RWPE1 (cell line): ENCODE results near the gene ZFPL1.

ENCODE experiments used
- CTCF ChIA-PET: fragments of 350-600 bp; sonication (Branson Sonifier 250); formaldehyde crosslinking; extraction: SDS; loops from one replicate; lab custom pipeline; 2021; lab: Yijun Ruan, JAX
- POLR2A ChIA-PET: fragments of 400-600 bp; formaldehyde crosslinking; extraction: SDS; loops from one replicate; lab custom pipeline; 2020; ENCODE audit warnings: antibody characterized with exemption; ENCODE audit not compliant: low non-redundant PET; lab: Yijun Ruan, JAX
- DNase-seq: peaks from one replicate; pipeline ENCODE4 v3.0.0; 2012; ENCODE audit warnings: low spot score
- H3K27ac ChIP-seq: fragments of 450-650 bp; 2 replicates; pipeline ENCODE4 v1.5.1; 2017
- CTCF ChIP-seq: fragments of 450-650 bp; conservative IDR thresholded peaks from 2 replicates; pipeline ENCODE4 v1.5.1; 2017; ENCODE audit warnings: low read depth, mild to moderate bottlenecking

ZFPL1 gene

GRCh38 chr11:65083834-65084597, at the start of gene ZFPL1, which contains the start of gene CDCA5:
ZFPL1 (plus strand) TSS chr11:65084222; CDS start chr11:65084699, 477 bp downstream.
CDCA5 (minus strand) TSS chr11:65084040; CDS start chr11:65083978, 62 bp downstream.
- DNase-seq, result peak; percentile 97
- H3K27ac ChIP-seq, result peak within 1 kb of the TSS; percentile 86
- CTCF ChIA-PET, result no interaction called here
- POLR2A ChIA-PET, result interaction anchor here (0.7 kb wide), 1 partner anchor 26 kb away, joined by 3 read pairs; the partner anchor contains the start of gene NAALADL1
- no peak for TF ChIP-seq CTCF

- DNase-seq, result no peak
- no peak for TF ChIP-seq CTCF
- ChIA-PET CTCF (interaction anchor here (0.6 kb wide), 1 partner anchor 69 kb away, joined by 3 read pairs; no protein-coding TSS in a partner anchor), POLR2A (no interaction called here)
- peak overlapping the region; percentile 26 for H3K27ac ChIP-seq
Observed at GRCh38 chr11:65034423-65034822, 49.6 kb upstream of the ZFPL1 start.

- DNase-seq, result no peak
- POLR2A ChIA-PET, result no interaction called here
- TF ChIP-seq CTCF, result no peak
- CTCF ChIA-PET, result no interaction called here
- H3K27ac ChIP-seq, result peak overlapping the region; percentile 6; the same call in 1 of the 2 replicates
Observed at GRCh38 chr11:65035579-65035978, 48.4 kb upstream of the ZFPL1 start.

GRCh38 chr11:65036931-65037330, 47.1 kb upstream of the ZFPL1 start:
- TF ChIP-seq CTCF, result no peak
- ChIA-PET CTCF (interaction anchor here (0.7 to 1.1 kb wide), 2 partner anchors 97 to 143 kb away, joined by 3 read pairs; no protein-coding TSS in a partner anchor), POLR2A (no interaction called here)
- peak overlapping the region; percentile 53 for H3K27ac ChIP-seq
- DNase-seq, result no peak

GRCh38 chr11:65040520-65040846, 43.5 kb upstream of the ZFPL1 start:
- TF ChIP-seq CTCF, result no peak
- POLR2A ChIA-PET, result interaction anchor here (0.6 kb wide), 2 partner anchors 21 to 34 kb away, joined by 3 to 8 read pairs; no protein-coding TSS in a partner anchor
- H3K27ac ChIP-seq, result peak overlapping the region; percentile 97
- DNase-seq, result no peak
- CTCF ChIA-PET, result interaction anchor here (0.7 to 1.4 kb wide), 3 partner anchors 27 to 153 kb away, joined by 3 to 4 read pairs (median 3); partner anchors contain the start of gene ARL2

- peak; percentile 97 for DNase-seq
- CTCF ChIA-PET, result interaction anchor here (0.6 to 1.4 kb wide), 6 partner anchors 13 to 154 kb away, joined by 3 to 4 read pairs (median 4); partner anchors contain the start of gene ARL2
- POLR2A ChIA-PET, result interaction anchor here (0.5 to 0.6 kb wide), 4 partner anchors 21 to 292 kb away, joined by 3 to 8 read pairs (median 4); no protein-coding TSS in a partner anchor
- peak within 1 kb of the TSS; percentile 97 for H3K27ac ChIP-seq
- TF ChIP-seq CTCF, result no peak
Observed at GRCh38 chr11:65040847-65041622, 43.0 kb upstream of the ZFPL1 start, which contains the start of gene SAC3D1. SAC3D1 (plus strand) TSS chr11:65041210; CDS start chr11:65041293, 83 bp downstream.
